Lung (tissue), 12 donors: ENCODE data around the gene FRMD4A. TPM values are rescaled to one million over a fixed set of nuclear protein-coding genes. Genes with fewer than 3 reads are reported as not detected.
"Not testable (repeated sequence)": the region's sequence is repeated elsewhere in the genome, so short reads cannot be mapped to it uniquely, and the experiment has no call there.

Experiments used
- ATAC-seq: fragments of 200-7000 bp; cut with Tn5 transposase; one replicate; pipeline ENCODE4 v1.9.1; 2020; ENCODE audit warnings: moderate number of reproducible peaks; ENCODE audit not compliant: insufficient read depth, low FRiP score
- DNase-seq, 3 donors: peaks; one replicate each; pipeline ENCODE4 v3.0.0-alpha.2; 2013 to 2017
- H3K27ac ChIP-seq, 2 donors: one replicate each; pipeline ENCODE4 v1.5.1; 2013; ENCODE audit warnings: mild to moderate bottlenecking in 2 of 2, moderate library complexity in 2 of 2, control low read depth in 1 of 2, inconsistent platforms in 1 of 2, low read depth in 1 of 2, low read length in 1 of 2
- H3K27me3 ChIP-seq, 3 donors: one replicate each; pipeline ENCODE4 v1.5.1; 2013; ENCODE audit warnings: low read length in 2 of 3; ENCODE audit not compliant: control insufficient read depth in 3 of 3, insufficient read depth in 3 of 3
- H3K36me3 ChIP-seq, 4 donors: one replicate each; pipeline ENCODE4 v1.5.1; 2013; ENCODE audit warnings: low read length in 4 of 4, mild to moderate bottlenecking in 1 of 4, moderate library complexity in 1 of 4; ENCODE audit not compliant: control insufficient read depth in 4 of 4, insufficient read depth in 4 of 4
- H3K4me1 ChIP-seq, 5 donors: one replicate each; pipeline ENCODE4 v1.5.1; 2013; ENCODE audit warnings: low read length in 5 of 5, mild to moderate bottlenecking in 2 of 5, moderate library complexity in 1 of 5; ENCODE audit not compliant: control insufficient read depth in 5 of 5, insufficient read depth in 5 of 5
- H3K4me3 ChIP-seq: one replicate; pipeline ENCODE4 v1.5.1; 2013; ENCODE audit warnings: mild to moderate bottlenecking, control low read depth, moderate library complexity
- H3K9ac ChIP-seq, 2 donors: one replicate each; pipeline ENCODE4 v1.5.1; 2013; ENCODE audit warnings: low read length in 2 of 2, control low read depth in 1 of 2; ENCODE audit not compliant: insufficient read depth in 1 of 2
- H3K9me3 ChIP-seq, 4 donors: one replicate each; pipeline ENCODE4 v1.5.1; 2013; ENCODE audit warnings: low read length in 3 of 4, mild to moderate bottlenecking in 1 of 4, moderate library complexity in 1 of 4; ENCODE audit not compliant: control insufficient read depth in 4 of 4, insufficient read depth in 3 of 4
- WGBS, 2 donors: extraction: QIAGEN DNeasy Blood & Tissue Kit; methylation state at CpG; one replicate each; pipeline ENCODE4 v1.1.7; 2013; 5-methylcytosine and 5-hydroxymethylcytosine counted together
- polyA plus RNA-seq, 2 donors: library from polyadenylated mRNA; stranded (reverse); fragments of 200-250 nt; gene quantifications; one replicate each; pipeline ENCODE4 v1.2.1, GENCODE V29; 2013
- total RNA-seq, 2 donors: library from RNA; depleted of rRNA in 1 of 2; stranded (reverse); fragments of >200 nt in 1 of 2; gene quantifications; one replicate each; pipeline ENCODE4 v1.2.1, GENCODE V29; 2014 to 2021
- TF ChIP-seq, protein P1 (sequence below): IDR thresholded peaks from 2 replicates; pipeline ENCODE4 v1.5.1; 2012; ENCODE audit warnings: mild to moderate bottlenecking; ENCODE audit errors: control extremely low read depth, extremely low read depth
- donor health status: control.
- donor health status: control.
- donor health status: Bipolar disorder and iron deficiency.
- donor health status: healthy.
- donor health status: DM: yes; HTN: yes; CAD: no.

FRMD4A gene
- total and polyA plus RNA-seq, 4 donors = 12.0 to 64.5 (median 29.3) TPM

DNA sequence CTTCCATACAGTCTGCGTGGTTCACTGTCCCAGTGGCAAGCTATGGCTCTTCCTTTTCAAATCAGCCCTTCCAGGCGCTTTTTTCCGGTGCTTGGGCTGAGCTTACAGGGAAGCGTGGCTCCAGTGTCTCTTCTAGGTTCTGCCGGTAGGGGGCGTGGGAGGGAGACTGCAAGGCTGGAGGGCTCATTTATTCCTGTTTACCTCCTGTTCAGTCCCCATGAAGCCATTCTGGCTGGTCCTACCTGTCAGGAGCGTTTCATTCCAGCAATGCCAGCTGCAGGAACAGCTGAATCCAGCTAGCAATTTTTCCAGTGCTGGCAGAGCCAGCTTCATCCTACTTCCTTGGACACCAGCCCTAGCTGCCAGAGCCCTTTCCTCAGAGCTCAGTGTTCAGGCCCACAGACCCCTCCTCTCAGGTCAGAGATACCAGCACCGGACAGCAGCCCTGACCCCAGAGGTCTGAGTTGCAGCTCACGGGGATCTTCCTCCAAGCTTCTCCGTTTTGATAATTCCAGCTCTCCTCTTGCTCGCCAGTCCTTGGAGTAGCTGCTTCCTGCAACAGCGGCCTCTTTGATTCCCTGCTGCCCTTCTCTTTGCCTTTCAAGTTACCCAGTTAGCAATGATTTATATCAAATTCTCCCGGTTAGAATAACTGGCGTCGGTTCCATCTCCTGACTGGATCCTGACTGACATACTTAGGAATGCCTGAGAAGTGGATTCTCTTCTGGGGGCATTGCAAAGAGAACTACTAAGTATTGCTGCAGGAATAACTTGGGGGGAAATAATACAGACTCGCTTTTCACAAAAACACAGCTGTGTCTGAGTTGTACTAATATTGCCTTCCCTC, 129.8 kb downstream of the FRMD4A start:
- TF ChIP-seq, protein P1, sequence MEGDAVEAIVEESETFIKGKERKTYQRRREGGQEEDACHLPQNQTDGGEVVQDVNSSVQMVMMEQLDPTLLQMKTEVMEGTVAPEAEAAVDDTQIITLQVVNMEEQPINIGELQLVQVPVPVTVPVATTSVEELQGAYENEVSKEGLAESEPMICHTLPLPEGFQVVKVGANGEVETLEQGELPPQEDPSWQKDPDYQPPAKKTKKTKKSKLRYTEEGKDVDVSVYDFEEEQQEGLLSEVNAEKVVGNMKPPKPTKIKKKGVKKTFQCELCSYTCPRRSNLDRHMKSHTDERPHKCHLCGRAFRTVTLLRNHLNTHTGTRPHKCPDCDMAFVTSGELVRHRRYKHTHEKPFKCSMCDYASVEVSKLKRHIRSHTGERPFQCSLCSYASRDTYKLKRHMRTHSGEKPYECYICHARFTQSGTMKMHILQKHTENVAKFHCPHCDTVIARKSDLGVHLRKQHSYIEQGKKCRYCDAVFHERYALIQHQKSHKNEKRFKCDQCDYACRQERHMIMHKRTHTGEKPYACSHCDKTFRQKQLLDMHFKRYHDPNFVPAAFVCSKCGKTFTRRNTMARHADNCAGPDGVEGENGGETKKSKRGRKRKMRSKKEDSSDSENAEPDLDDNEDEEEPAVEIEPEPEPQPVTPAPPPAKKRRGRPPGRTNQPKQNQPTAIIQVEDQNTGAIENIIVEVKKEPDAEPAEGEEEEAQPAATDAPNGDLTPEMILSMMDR = no peak
- Histone ChIP-seq H3K36me3 (no peaks in the 10 kb centered on the region), H3K4me1 (peaks cover 0 to 4% (median 0%) of the 10 kb centered on the region in 5 donors), H3K9ac (no peak overlapping the region), H3K27ac (no peak overlapping the region), H3K9me3 (peaks cover 0 to 1% (median 0%) of the 10 kb centered on the region in 4 donors), H3K4me3 (no peak overlapping the region), H3K27me3 (peaks cover 0 to 12% (median 4%) of the 10 kb centered on the region in 3 donors)
- ATAC-seq (no peak), DNase-seq (no peak)
- 47 to 55% methylated on average over 16 of the region's 16 CpGs for WGBS, 2 donors

DNA sequence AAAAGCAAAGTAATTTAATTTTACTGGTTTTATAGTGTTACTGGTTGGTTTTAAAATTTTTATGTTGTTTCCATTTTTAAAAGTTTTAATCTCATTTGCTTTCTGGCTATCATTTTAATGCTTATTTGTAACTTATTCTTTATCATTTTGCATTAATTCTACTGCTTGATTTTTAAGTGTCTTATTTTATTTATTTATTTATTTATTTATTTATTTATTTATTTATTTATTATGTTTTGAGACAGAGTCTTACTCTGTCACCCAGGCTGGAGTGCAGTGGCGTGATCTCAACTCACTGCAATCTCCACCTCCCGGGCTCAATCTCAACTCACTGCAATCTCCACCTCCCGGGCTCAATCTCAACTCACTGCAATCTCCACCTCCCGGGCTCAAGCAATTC, 131.6 kb downstream of the FRMD4A start:
- ATAC-seq, DNase-seq, H3K36me3 ChIP-seq, H3K4me3 ChIP-seq, H3K9ac ChIP-seq, H3K9me3 ChIP-seq, H3K27ac ChIP-seq, H3K4me1 ChIP-seq: not testable (repeated sequence)
- 93 to 98% methylated on average over 4 of the region's 4 CpGs for WGBS, 2 donors
- peaks cover 0 to 17% (median 6%) of the 10 kb centered on the region in 3 donors for H3K27me3 ChIP-seq

DNA sequence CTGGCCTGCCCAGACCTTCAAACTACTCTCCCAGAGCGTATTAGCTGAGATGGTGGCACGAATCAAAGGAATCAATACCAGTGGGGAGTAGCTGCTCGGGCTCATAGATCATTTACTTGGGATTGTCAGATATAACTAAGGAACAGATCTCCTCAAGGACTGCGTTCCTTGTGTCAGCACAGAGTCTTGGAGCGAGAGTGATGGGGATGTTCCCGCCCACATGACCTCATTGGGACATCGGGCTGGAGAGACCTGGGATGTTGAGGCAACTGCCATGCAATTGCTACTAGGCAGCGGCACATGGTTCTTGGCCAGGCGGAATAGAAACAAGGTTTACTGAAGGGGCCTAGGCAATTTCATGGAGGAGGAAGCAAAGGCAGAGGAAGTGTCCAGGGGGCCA, 132.6 kb downstream of the FRMD4A start:
- DNase-seq (no peak), ATAC-seq (no peak)
- Histone ChIP-seq H3K27me3 (peaks cover 0 to 22% (median 6%) of the 10 kb centered on the region in 3 donors), H3K27ac (no peak overlapping the region), H3K9me3 (peaks cover 0 to 1% (median 0%) of the 10 kb centered on the region in 4 donors), H3K9ac (no peak overlapping the region), H3K4me1 (peaks cover 0 to 4% (median 0%) of the 10 kb centered on the region in 5 donors), H3K36me3 (no peaks in the 10 kb centered on the region), H3K4me3 (no peak overlapping the region)
- TF ChIP-seq, protein P1 = no peak
- 85 to 92% methylated on average over 9 of the region's 9 CpGs for WGBS, 2 donors

DNA sequence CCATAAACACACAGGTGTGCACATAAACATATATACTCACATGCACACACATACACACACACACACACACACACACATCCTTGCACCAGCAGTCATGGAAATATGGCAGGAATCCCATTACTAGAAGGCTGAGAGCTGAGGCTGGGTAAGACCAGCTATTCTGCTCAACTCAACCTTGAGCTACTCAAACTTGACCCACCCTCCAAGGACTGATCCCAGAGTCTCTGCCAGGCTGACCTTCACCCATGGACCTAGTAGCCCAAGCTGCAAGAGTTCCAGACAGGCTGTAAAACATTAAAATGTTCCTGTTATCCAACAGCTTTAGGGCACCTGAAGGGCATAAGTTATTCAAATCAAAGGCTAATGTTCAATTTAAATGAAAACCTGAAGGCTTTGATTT, 134.6 kb downstream of the FRMD4A start:
- Histone ChIP-seq H3K9ac (no peak overlapping the region), H3K9me3 (peaks cover 0 to 1% (median 0%) of the 10 kb centered on the region in 4 donors), H3K27me3 (peaks cover 0 to 30% (median 6%) of the 10 kb centered on the region in 3 donors), H3K4me3 (no peak overlapping the region), H3K27ac (no peak overlapping the region), H3K4me1 (peaks cover 0 to 2% (median 0%) of the 10 kb centered on the region in 5 donors), H3K36me3 (no peaks in the 10 kb centered on the region)
- TF ChIP-seq, protein P1 = no peak
- ATAC-seq = no peak
- no peak for DNase-seq
